Lower leg skin (tissue), 4 donors: ENCODE measurements around the gene ODR4. TPM values are rescaled to one million over a fixed set of nuclear protein-coding genes. Genes with fewer than 3 reads are reported as not detected.
"Not testable (repeated sequence)": the region's sequence is repeated elsewhere in the genome, so short reads cannot be mapped to it uniquely, and the experiment has no call there.

Experiments
- DNase-seq, 2 donors: peaks; one replicate each; pipeline ENCODE4 v3.0.0-alpha.2; 2019; ENCODE audit warnings: low spot score in 2 of 2
- H3K4me3 ChIP-seq: fragments of 200-600 bp; sonication (generic); 2 replicates; pipeline ENCODE4 v1.5.1; 2017; ENCODE audit warnings: mild to moderate bottlenecking, low read depth; ENCODE audit not compliant: poor library complexity, severe bottlenecking
- CTCF ChIP-seq, 3 donors: fragments of 450-650 bp; IDR thresholded peaks; one replicate each; pipeline ENCODE4 v1.5.1; 2016; ENCODE audit warnings: antibody characterized with exemption in 3 of 3, mild to moderate bottlenecking in 3 of 3, moderate library complexity in 2 of 3
- POLR2A ChIP-seq, 2 donors: fragments of 450-650 bp; IDR thresholded peaks; one replicate each; pipeline ENCODE4 v1.6.1; 2016 to 2017; ENCODE audit warnings: antibody characterized with exemption in 2 of 2, mild to moderate bottlenecking in 1 of 2, moderate library complexity in 1 of 2
- WGBS, 2 donors: methylation state at CpG; one replicate each; pipeline ENCODE4 v1.1.5; 2018; 5-methylcytosine and 5-hydroxymethylcytosine counted together
- intact Hi-C: fragments of 100-400 bp; cut with DNase I; formaldehyde crosslinking; loops from one replicate; pipeline ENCODE4 v1.15.0; 2023; ENCODE audit warnings: low total_unique reads
- total RNA-seq, 4 donors: library from RNA; depleted of rRNA; stranded (reverse); fragments of >200 nt; gene quantifications; one replicate each; pipeline ENCODE4 v1.1.0, GENCODE V29; 2016

The ODR4 gene
- total RNA-seq, 4 donors from 2014 or later: 12.7 to 34.0 (median 17.6) TPM

- H3K4me3 ChIP-seq: no peak overlapping the region
- intact Hi-C loops: no loop called here
- TF ChIP-seq POLR2A (IDR thresholded peaks at IDR 0.05) (no peak), CTCF (IDR thresholded peaks at IDR 0.05) (no peak)
- 91 to 93% methylated on average over 3 of the region's 3 CpGs for WGBS, 2 donors
- no peak for DNase-seq
Measured at GRCh38 chr1:186463926-186464325, 88.3 kb downstream of the ODR4 start.

- H3K4me3 ChIP-seq, DNase-seq, intact Hi-C loops: not testable (repeated sequence)
Measured at GRCh38 chr1:186465491-186465890, 89.9 kb downstream of the ODR4 start.

DNA sequence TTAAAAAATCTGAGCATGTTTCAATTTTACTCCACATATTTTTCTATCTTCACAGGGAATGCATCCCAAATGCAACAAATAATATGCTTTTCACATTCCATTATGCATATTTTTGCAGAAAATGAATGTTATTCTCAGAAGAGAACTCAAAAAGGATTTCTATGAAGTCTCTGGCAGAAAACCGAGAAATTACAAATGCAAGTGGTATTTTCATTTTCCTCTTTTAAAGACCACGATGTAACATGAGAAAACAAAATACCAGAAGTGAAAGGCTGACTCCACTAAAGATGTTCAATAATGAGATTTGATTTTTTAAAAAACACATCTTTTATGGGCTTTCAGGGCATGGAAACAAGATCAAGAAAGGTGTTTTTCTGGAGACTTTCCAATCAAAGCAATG is 90.3 kb downstream of the ODR4 start:
- intact Hi-C loops: no loop called here
- 55 to 64% methylated on average over 2 of the region's 2 CpGs for WGBS, 2 donors
- H3K4me3 ChIP-seq: no peak overlapping the region
- TF ChIP-seq CTCF (IDR thresholded peaks at IDR 0.05) (no peak), POLR2A (IDR thresholded peaks at IDR 0.05) (no peak)
- no peak for DNase-seq

Other genes starting within 250 kb of the ODR4 start
- 10 to 100 TPM in 2 of 4 donors, 1 to 10 TPM in 1, under 1 TPM in 1; 0.56 to 13.8 (median 7.7) TPM for gene PRG4, start 79.6 kb upstream of the ODR4 start, total RNA-seq
- 10 to 100 TPM; 70.9 to 94.7 (median 75.4) TPM for gene TPR, start 585 bp upstream of the ODR4 start, total RNA-seq
- gene PDC, start 85.3 kb downstream of the ODR4 start, total RNA-seq: not detected